NCI-H2196 treated with DMSO at 0.1 percent for 48 hours (cell line): Measurements from ENCODE around the gene ITIH1.
A peak's percentile ranks its signal among the peaks of the same experiment; 100 is the strongest.
"Not testable (repeated sequence)": the region's sequence is repeated elsewhere in the genome, so short reads cannot be mapped to it uniquely, and the experiment has no call there.

Experiments used
- DNase-seq: peaks from one replicate; lab custom pipeline; 2025; ENCODE audit not compliant: unreplicated experiment; lab: John Stamatoyannopoulos, UW

Gene ITIH1, protein sequence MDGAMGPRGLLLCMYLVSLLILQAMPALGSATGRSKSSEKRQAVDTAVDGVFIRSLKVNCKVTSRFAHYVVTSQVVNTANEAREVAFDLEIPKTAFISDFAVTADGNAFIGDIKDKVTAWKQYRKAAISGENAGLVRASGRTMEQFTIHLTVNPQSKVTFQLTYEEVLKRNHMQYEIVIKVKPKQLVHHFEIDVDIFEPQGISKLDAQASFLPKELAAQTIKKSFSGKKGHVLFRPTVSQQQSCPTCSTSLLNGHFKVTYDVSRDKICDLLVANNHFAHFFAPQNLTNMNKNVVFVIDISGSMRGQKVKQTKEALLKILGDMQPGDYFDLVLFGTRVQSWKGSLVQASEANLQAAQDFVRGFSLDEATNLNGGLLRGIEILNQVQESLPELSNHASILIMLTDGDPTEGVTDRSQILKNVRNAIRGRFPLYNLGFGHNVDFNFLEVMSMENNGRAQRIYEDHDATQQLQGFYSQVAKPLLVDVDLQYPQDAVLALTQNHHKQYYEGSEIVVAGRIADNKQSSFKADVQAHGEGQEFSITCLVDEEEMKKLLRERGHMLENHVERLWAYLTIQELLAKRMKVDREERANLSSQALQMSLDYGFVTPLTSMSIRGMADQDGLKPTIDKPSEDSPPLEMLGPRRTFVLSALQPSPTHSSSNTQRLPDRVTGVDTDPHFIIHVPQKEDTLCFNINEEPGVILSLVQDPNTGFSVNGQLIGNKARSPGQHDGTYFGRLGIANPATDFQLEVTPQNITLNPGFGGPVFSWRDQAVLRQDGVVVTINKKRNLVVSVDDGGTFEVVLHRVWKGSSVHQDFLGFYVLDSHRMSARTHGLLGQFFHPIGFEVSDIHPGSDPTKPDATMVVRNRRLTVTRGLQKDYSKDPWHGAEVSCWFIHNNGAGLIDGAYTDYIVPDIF

DNA sequence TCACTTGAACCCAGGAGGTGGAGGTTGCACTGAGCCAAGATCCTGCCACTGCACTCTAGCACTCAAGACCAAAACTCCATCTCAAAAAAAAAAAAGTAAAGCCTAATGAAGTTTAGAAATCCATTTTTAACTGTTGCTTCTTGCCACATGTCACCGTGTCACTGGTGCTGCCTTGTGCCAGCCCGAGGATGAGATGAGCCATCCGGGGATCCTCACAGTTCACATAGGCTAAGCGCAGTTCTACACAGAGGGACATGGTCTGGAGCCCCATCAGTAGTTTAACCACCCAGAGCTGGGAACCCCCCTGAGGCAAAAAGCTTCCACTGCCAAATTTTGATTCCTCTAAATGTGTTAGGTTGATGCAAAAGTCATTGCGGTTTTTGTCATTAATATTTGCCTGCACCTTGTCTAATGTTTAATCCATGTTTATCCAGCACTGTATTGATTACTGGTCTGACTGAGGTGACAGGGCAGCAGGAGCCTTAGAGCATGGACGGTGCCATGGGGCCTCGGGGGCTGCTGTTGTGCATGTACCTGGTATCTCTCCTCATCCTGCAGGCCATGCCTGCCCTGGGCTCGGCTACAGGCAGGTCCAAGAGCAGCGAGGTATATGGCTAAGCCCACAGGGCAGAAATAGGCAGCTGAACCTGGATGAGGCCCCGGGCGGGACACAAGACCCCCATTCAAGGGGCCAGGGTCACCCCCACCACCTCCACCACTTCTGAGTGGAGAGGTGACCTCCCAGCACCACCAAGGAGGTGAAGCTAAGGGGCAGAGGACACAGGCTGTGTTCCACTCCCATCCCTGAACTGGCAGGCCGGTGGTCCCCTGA lies at the start of gene ITIH1:
TSS of gene ITIH1 (plus strand) at position 473 of the 832 bp plus-strand sequence. CDS start at position 490, 17 bp downstream.
- no peak for DNase-seq

GRCh38 chr3:52728753-52729152 lies 48.6 kb upstream of the ITIH1 start:
- DNase-seq, result not testable (repeated sequence)

GRCh38 chr3:52730681-52731080 lies 46.7 kb upstream of the ITIH1 start:
- no peak for DNase-seq

DNA sequence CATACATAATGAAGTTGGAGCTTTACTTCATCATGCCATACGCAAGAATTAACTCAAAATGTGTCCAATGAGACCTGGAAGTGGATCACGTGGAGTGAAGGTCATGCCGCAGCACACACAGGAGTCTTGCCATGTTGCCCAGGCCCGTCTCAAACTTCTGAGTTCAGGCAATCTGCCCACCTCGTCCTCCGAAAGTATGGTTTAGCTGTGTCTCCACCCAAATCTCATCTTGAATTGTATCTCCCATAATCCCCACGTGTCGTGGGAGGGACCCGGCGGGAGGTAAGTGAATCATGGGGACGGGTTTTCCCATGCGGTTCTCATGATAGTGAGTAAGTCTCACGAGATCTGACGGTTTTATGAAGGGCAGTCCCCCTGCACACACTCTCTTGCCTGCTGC lies 45.8 kb upstream of the ITIH1 start:
- DNase-seq, result no peak

- no peak for DNase-seq
These were observed 44.0 kb upstream of the ITIH1 start for GRCh38 chr3:52733256-52733891.

DNA sequence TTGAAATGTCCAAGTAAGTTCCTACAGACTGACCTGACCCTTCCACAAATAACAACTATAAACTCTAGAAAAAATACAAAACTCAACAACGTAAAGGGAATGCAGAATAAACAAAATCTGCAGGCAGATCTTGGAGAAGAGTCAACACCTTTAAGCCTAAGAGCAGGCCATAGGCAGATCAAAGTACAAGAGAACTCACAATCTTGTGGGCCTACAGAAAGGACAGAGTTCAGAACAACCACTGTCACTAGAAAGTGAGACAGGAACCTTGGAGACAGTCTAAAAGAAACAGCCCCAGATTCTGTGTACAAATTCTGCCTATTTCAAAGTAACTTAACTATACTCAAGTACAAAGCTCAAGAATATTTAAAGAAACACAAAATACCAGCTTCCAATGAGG lies 37.7 kb upstream of the ITIH1 start:
- DNase-seq, result no peak

GRCh38 chr3:52742418-52743041 lies 34.9 kb upstream of the ITIH1 start:
- no peak for DNase-seq

DNA sequence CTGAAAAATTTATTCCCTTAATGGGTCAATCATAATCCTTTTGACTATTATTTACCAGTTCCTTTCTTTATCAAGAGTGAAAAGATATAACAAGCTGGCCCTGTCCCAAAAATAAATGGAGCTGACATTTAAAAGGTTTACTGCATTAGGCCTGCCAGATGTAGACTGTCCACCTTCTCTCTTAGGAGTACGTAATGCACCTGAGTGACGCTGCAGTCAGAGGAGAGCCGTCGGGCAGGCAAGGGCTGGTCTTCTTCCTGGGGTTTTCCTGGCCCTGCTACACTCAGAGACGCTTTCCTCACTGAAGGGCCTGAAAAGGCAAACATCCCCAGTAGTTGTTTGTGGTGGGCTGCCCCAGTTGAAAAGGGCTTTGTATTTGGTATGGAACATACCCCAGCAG lies 34.2 kb upstream of the ITIH1 start:
- DNase-seq, result no peak

DNA sequence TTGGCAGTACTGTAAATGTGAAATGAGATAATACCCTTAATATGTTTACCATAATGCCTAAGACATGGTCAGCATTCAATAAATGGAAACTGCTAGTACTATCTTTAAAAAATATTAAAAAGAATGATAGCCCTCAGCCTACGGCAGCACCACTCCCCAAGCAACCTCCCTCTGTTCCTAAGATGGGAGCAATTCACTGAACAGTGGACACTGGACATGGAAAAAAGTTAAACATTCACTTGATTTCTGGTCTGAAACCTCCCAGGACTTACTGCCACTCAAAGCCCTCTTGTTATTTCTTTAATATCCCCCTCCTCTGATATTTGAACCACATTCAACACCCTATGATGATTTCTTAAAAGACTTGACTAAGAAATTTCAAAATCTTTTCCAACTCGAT lies 33.7 kb upstream of the ITIH1 start:
- no peak for DNase-seq

DNA sequence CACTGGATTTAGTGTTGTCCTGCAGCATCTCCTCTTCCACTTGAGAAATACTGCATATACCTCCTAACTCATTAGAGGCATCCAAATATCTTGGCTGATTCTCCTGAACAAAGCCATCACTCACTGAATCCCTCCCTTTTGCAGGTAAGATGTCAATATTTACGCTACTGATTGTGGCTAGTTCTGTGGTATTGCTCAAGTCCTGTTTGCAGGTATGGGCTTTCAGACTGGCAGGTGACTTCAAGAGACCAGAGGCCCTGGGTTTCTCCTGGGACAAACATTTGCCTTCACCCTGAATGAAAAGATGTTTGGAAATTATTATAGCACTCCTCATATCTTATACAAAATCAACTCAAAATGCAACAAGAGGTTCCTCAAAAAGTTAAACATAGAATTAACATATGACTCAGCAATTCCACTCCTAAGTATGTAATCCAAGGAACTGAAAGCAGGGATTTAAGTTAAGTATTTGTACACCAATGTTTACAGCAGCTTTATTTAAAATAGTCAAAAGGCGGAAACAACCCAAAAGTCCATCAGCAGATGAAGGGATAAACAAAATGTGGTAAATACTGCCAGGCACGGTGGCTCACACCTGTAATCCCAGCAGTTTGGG lies 25.2 kb upstream of the ITIH1 start:
- DNase-seq, result no peak

DNA sequence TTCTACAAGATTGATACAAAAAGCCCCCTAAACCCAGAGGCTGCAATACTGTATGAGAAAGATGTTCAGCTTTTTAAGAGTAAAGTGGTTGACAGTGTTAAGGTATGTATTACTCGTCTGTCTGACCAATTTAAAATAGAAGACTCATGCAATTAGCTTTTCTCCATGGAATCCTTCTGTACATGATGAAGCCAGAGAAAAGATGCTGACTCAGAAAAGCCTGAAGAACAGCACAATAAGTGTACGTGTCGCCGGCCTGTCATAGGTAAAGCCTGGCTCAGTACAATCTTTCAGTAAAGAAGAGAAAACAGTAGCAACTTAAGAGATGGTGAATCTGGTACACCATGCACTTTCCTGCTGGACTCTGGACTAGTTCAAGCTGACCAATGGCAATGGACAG lies 23.0 kb upstream of the ITIH1 start:
- no peak for DNase-seq

DNA sequence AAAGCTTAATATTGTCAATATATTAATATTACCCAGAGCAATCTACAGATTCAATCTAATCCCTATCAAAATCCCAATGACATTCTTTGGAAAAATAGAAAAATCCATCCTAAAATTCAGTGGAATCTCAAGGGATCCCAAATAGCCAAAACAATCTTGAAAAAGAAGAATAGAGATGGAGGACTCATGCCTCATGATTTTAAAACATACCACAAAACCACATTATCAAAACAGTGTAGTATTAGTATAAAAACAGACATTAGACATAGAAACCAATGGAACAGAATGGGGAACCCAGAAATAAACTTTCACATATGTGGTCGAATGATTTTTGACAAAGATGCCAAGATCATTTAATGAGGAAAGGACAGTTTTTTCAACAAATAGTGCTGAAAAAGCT lies 21.3 kb upstream of the ITIH1 start:
- DNase-seq, result no peak

- no peak for DNase-seq
These were observed 13.9 kb upstream of the ITIH1 start for GRCh38 chr3:52763466-52763865.

GRCh38 chr3:52769786-52770455 lies 7.5 kb upstream of the ITIH1 start:
- no peak for DNase-seq

DNA sequence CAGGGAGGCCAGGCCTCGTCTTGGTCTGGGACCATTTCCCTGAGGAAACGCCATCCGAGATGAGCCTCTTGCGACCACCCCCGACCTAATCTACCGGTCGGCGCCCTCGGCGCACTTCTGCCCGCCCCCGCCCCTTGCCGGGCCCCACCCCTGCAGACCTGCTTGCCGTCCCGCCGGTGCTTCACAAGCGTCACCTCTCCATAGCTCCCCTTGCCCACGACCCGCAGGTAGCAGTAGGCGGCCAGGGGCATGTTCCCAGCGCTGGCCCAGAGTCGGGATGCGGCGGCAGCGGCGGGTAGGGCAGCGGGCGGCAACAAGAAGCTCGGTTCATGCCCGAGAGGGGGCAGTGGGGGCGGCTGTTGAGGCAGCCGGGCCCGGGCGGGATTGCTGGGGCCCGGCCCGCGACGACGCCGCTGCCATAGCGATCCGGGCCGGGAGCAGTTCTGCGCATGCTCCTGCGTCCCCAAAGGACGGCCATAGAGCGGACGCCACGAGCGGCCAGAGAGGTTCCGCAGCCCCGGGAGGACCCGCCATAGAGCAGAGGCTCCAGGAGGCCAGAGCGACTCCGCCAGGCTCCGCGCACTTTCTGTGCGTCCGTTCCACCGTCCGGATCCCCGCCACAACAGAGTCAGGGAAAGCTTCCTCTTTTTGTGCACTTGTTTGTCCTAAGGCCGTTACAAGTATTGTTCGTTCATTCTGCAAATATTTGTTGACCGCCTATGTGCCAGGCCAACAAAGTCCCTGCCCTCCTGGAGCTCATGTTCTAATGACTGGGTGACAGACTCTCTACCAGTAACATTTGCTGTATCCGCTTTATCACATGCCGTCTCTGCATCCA lies 6.7 kb upstream of the ITIH1 start, which contains the start of gene NEK4:
TSS of gene NEK4 (minus strand) at position 445 of the 838 bp plus-strand sequence. CDS start at position 251, 194 bp downstream.
- DNase-seq, result peak; percentile 68

DNA sequence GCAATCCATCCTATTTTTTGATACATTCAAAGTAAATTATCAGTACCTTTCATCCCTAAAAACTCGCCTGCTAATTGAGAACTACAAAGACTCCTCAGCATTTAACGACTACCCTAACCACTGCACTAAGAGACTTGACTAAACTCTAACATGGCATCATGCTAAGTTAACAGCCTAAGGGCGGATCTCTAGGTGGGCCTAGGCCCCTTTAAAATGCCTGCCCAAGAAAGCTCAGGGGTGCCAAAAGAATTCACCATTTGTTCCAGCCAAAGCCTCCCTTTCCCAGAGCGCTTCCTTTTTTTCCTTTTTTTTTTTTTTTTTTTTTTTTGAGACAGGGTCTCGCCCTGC lies 6.1 kb upstream of the ITIH1 start:
- no peak for DNase-seq

GRCh38 chr3:52771702-52772101 lies 5.7 kb upstream of the ITIH1 start:
- no peak for DNase-seq

GRCh38 chr3:52773361-52774065 lies 3.9 kb upstream of the ITIH1 start:
- DNase-seq, result no peak
